ENCODE measurements around the gene CDK5R2.

CDK5R2 gene

DNA sequence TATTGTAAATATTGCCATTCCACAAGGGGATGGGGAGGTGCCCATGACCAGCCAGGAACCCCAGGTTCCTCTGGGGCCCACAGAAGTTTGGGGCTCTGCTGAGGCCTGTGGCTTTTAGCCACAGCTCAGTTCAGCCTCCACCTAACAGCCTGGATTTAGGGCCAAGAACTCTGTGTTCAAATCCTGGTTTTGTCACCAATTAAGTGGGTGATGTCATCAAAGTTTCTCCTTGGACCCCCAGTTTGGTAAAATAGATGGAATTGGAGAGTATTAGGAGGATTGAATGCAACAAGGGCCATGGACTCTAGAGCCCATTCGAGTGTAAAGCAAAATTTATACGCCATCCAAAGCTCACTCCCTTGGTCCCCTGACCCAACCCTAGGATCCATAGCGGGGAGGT lies 28.7 kb downstream of the CDK5R2 start:
- no peak for DNase-seq (ENCODE audit: low spot score)

DNA sequence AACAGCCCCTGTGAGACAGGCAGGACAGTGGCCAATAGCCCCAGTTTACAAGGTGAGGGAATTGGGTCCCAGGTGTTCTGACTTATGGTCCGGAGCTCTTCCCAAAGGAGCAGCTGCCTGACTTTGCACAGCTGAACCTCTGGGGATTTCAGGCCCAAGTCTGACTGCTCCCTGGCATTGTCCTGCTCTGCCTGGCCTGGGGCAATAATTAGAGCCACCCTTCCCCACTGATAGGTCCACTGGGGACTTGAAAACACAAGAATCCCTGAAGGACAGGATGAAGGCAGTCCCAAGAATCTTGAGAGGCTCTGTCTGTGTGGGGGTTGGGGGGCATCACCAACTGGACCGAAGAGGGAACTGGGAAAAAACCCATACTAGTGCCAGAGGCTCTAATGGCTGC lies 29.2 kb downstream of the CDK5R2 start:
- DNase-seq (ENCODE audit: low spot score) = no peak

DNA sequence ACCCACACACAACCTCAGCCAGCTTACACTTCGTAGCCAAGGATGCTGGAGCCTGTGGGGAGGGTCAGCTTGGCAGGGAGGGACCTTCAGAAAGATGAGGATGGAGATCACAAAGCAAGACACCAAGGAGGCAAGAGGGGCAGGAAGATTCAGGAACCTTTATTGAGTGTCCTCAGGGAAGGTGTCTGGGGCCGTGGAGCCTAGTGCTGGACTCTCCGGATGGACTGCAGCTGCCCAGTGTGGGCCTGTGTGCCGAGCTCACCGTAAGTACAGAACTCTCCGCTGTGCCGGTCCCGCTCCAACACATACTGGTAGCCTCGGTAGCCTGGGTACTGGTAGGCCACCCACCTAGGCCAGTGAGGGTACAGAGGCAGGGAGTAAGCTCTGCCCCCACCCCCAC lies 30.6 kb downstream of the CDK5R2 start:
- DNase-seq (ENCODE audit: low spot score) = no peak

DNA sequence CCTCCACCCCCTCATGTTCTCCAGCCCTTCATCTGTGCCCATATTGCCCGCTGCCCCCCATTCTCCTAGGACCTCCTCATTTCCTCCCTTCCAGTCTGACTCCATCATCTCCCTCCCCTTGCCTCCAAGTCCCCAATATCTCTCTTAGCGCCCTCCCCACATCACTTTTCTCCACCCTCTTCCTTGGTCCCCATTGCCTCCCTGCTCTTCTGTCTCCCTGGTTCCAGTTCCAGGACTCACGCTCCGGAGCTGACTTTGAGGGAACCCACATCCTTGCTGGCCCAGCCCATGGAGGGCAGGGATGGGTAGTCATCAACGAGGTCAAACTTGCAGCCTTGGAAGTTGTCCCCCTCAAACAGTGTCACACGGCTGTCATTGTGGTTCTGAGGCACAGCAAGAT lies 31.1 kb downstream of the CDK5R2 start:
- DNase-seq (ENCODE audit: low spot score) = no peak

DNA sequence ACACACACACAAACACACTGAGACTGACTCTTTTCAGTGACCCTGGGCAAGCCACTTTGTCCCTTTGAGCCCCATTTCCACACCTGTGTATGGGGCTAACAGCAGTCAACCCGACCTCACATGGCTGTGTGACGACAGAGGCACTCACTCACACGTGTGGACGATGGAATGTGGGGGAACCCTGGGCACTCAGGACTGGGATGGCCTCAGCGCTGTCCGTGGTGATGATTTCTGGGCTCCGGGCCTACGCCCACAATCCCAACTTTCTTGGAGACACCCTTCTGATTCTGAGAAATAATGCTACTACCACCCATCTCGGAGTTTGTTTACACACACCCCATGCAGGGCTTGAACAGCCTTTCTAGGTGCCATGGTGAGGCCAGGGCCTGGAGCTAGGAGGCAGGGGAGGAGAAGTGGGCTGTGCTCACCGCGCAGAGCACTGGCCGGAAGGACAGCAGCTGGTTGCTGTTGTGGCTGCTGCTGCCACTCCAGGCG lies 32.3 kb downstream of the CDK5R2 start:
- DNase-seq (ENCODE audit: low spot score) = no peak

DNA sequence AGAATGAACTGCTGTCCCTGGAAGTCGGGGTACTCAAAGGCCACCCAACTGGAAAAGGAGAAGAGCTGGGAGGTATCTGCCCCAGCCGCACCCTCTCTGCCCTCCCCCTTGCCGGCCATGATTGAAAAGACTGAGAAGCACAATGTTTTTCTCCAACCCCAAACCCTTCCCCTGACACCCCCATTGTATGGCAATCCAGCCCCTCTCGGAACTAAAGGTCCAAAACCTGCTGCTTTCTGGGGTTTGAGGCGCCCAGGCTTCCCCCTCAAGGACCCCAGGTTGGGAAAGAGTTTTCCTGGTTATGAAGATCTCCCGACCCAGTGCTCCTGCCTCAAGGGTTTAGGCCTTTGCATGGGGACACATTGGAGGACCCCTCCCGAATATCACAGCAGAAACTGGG lies 32.7 kb downstream of the CDK5R2 start:
- no peak for DNase-seq (ENCODE audit: low spot score)

DNA sequence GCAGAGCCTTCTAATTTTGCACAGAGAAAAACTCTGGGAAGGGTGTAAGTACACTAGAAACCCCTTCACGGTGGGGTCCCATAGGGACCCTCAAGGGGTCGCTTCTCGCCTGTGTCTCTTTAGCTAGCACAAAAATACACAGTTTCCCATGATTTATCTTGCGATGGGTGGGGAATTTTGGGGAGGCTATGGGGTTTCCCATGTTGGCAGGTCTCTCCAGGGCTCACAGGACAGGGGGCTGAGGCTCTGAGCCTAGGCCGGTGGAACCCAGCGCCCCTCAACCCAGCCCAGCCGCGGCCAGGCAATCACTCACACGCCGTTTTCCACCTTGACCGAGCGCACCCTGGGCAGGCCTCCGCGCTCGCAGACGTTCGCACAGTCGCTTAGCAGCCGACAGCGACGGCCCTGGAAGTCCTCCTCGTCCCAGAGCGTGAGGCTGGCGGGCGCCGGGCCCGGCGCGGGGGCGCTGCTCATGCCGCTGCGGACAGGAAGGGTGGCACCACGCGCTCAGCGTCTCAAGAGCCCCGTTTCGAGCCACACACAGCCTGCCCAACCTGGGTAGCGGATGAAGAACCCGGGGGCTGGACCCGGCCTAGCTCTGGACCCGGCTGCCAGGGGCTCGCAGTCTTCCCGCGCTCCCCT lies 33.4 kb downstream of the CDK5R2 start:
- DNase-seq (ENCODE audit: low spot score) = no peak

DNA sequence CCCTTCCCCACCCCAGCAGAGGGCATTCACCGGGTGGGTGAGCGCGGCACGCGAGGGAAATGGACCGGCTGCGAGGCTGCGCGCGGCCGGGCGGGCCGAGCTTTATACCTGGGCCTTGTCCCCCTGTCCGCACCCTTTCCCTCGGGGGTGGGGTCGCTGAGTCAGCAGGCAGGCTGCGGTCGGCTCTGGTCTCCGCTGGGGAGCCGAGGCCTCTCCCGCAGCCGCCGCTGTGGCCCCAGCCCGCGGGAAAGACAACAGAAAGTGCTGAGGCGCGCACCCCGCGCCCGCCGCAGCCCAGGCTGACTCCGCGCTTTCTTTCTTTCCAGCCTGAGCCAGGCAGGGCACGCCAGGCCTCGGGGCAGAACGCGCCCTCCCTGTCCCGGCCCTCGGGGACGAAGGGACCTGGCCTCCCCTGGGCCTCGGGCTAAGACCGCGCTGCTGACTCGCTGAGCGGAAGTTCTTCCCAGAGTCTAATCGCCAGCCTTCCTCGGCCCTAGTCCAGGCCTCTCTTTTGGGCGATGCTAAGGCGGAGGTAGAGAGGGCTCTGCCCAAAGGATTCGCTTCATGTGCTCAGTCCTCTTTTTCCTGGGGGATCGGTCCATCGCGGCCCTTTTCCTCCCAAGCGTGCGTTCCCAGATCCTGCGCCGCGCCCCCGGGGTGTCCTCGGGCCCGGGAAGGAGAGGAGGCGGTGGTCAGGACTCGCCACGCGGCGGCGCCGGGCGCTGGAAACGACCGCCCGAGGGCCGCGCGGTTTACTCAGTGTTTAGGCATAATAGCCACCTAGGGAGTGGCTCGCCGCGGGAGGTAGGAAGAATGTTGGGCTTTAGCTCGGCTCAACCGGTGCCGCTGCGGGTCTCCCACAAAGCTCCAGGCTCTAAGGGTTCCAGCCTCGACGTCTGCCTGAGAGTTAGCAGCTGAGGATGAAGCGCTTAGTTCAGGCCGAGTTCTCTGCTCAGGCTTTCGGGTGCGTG lies 34.2 kb downstream of the CDK5R2 start, which contains the start of gene CRYBA2:
CRYBA2 (minus strand) TSS at position 78 of the 971 bp plus-strand sequence. CDS start 246 bp downstream, outside the sequence.
- DNase-seq (ENCODE audit: low spot score) = peak; percentile 70

DNA sequence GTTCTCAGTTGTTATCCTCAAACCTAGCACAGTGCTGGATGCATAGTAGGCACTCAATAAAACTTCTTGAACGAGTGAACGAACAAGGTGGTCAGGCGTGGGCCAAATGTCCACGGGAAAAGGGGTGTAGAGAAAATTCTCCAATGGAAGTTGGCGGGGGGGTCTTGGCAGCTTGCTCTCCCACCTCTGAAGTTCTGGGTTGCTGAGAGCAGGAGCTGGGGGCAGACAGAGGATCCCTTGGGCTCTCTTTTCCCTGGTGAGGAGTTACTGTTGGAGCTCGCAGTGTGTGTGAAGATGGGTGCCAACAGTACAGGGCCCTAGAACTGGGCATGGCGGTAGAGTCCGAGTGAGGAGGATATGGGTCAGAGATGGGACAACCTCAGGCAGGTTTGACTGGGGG lies 36.1 kb downstream of the CDK5R2 start:
- no peak for DNase-seq (ENCODE audit: low spot score)

DNA sequence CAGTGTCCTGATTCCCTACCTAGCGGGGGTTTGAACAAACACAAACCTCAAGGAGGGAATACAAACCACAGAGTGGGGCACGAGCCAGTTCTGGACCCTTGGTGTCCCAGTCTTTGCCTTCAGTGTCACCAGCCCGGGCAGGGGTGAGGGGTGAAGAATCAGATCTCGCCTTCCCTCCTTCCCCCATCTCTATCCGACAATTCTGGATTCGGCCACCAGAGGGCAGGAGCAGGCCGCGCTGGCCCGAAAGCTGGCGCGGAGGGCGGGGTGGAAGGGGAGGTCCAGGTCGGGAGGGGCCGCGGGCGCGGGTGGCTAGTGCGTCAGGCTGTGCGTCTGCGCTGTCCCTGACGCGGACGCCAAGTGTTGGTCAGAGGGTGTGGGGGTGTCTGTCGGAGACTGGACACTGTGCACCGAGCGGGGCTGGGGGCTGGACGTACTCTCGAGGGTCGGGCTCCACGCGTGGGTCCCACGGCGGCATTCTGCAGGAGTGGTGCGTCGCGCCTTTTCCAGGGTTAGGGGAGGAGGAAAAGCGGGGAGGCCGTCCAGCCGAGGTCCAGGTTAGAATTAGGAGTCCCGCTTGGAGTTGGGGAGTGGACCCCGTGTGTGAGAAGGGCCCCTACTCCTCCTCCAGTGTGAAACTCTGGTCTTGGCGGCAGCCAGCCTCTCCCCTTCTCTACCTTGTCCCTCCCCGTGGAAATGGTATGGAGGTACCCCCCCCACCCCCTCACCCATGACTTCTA lies 36.7 kb downstream of the CDK5R2 start:
- peak; percentile 94 for DNase-seq (ENCODE audit: low spot score)

DNA sequence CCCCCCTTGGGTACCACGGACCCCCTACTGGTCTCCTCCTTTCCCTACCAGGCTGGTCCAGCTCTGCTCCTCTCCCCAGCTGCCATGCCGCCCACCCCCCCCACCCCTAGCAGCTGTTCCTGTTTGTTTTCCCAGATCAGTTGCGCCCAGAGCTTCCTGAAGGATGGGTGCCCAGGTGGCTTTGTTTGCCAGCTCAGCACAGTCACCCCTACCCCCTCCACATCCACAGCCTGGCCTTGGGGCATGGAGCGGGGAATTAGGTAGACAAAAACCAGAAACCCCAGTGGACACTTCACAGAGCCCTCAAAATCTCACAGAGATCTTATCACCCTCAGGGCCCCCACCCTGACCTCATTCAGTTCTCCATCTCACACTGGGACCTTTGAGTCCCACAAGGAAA lies 37.5 kb downstream of the CDK5R2 start:
- DNase-seq (ENCODE audit: low spot score) = no peak

DNA sequence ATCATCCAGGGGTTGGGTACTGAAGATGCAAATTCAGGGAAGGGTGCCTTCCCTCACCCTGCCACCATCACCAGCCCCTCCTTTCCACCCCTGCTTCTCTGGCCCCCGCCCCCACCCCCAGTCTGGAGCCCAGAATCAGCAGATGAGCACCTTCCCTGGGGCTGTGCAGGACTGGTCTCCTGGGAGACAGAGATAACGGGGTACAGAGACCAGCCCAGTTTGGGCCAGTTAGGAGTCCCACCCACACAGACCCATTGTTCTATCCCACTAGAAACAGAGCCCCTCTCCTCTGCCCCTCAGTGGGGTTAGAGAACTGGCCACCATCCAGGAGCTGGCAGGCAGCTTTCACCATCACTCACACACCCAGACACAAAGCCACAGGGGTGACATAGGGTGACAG lies 38.3 kb downstream of the CDK5R2 start:
- no peak for DNase-seq (ENCODE audit: low spot score)

DNA sequence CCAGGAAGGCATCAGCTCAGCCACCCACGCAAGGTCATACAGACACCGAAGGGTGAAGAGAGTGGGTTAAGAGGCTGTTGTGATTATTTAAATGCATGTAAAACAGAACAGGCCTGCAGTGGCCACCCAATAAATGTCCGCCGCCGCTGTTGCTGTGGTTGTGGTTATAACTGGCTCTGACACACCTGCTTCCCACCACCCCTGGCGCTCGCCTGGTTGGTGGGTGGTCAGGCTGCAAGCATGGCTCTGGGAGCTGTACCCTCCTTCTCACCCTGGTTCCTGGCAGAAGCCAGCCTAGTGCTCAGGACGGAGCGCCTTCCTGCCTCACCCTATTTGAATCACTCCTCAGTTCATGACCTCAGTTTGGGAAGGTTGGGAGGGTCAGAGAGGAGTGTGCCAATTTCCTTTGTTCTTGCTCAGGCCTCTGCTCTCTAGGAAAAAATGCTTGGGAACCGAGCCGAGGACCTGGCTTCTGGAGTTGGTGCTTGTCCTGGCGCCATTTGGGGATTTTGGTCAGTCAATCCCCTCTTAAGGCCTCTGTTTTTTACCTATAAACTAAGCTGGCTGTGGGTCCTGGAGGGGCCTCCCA lies 39.0 kb downstream of the CDK5R2 start:
- no peak for DNase-seq (ENCODE audit: low spot score)

DNA sequence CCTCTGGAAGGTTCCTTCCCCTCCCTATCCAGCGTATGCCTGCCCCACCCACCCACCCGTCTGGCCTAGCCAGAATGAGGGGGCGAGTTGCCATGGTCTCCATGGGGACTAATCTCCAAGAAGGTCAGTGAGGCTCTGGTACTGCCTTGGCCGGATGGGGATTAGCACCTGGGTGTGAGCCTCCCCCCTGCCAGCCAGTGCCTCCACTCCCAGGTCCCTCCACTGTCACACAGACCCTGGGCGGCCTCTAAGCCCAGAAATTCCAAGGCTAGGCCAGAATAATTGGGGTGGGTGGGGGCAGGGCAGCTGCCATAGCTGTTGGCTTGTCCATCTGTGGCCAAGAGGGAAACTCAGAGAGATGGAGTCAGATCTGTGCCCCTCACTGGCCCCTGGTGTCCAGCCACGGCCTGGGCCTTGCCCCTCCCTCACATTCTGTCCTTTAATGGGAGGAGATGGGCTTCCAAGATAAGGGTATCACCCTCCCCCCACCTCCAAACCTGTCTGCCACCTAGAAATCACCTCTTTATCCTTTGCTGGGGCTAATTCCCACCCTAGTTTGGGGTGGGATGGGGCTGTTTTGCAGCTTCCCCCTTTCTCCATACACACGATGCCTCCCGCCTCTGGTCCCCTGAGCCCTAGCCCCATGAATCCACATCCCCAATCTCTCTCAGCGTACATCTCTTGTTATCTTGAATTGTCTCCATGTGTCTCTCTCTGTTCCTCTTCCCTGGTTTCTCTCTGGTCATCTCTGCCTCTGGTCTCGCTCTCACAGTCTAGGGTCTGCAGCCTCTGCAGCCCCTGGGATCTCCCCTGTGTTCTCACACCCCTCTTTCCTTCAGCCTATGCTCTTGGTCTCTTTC lies 39.8 kb downstream of the CDK5R2 start:
- peak; percentile 64 for DNase-seq (ENCODE audit: low spot score)

DNA sequence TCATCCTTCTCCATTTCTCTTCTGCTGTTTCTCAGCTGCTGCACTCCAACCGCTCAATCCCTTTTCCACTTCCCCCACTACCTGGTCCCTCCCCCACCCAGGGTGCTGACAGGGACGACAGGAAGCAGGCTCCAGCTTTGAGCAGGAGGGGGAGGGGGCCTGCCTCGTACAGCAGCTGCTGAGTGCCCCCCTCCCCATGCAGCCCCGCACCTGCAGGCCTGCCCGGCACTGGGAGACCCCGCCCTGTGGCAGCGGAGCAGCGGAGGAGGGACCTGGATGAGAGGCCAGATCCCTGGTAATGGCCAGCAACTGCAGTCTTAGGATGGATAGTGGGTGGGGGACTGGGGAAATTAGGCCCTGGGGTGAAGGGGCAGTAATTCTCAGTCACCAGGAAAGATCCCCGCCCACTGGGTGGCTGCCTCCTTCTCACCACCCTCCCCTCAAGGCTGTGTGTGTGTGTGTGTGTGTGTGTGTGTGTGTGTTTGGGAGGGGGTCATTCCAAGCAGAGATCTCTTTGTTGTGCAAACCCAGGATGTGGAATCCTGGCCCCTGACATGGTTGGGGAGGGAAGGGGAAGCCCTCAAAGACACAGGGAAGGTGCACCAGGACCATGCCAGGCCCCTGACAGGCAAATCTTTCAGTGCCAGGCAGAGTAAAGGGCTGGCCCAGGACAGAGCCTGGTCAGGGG lies 40.6 kb downstream of the CDK5R2 start:
- DNase-seq (ENCODE audit: low spot score) = no peak

DNA sequence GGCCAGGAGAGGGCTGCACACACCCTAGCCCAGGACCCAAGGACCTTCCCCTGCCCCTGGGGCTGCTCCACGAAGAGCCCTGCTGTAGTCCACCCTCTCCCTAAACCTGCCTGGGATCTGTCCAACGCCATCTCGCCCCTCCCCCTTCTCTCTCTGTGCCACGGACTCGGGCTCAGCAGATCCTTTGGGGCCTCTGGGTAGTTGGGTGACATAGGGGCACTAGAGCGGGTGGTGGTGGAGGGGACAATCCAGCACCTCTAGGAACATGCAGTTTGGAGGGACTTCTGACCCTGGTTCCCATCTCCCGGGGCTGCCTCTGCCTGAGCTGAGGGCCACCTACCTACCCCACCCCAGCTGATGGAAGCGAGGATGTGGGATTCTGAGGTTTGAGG lies 41.1 kb downstream of the CDK5R2 start:
- no peak for DNase-seq (ENCODE audit: low spot score)

DNA sequence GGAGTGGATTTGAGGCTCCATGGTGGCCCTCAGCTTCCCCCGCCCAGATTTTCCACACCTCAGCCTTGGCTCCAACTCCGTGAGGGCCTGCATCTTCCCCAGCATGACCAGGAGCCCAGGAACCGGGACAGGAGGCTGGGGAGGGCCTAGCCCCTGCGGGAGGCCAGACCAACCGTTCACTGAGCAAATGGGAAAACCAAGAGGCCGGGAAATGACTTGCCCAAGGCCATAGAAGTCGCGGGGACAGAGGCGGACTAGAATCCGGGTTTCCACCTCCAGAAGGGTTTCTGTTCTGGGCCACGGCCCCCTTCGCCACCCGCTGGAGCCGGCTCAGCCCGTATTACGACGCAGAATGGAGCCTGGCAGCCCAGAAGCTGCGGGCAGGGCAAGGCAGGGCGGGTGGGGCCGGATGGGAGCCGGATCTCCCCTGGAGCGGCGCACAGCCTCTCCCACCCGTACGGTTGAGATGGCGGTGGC lies 41.7 kb downstream of the CDK5R2 start:
- no peak for DNase-seq (ENCODE audit: low spot score)

DNA sequence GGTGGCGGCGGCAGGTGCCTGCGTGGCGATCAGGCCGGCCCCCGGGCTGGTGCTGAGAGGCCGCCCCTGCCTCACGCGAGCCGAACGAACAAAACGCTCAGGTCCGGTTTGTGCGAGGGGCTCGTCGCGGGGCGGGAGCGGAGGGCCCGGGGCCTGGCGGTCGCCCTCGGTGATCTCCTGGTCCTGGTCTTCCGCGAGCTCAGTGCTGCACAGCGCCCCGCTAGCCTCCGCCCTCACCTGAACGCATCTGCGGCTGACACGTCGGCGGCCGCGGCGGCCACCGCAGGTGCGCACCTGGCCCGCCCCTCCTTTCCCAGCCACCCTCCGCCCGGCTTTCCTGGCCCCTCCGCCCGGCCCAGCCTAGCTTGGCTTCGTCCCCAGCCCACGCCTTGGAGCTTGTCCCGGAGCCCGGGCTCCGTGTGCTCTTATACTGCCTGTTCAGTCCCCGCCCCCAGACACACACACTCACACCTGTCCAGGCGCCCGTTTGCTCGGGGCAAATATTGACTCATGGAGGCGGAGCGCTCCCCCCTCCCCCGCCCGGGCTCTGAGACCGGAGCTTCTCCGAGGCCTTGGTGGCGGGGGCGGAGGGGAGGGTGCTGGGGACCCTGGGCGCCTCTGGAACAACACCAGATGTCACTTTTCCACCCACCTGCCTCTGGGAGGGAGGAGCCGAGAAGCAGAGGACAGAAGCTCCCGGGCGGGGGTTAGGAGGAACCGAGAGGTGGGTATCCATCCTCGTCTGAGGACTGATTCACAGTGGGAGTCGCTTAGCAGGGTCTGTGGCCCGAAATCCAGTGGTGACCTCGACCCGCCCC lies 42.3 kb downstream of the CDK5R2 start:
- peak; percentile 62 for DNase-seq (ENCODE audit: low spot score)

Measured in ecto neural progenitor cell (in vitro differentiated cells).